ENCODE data around the gene MFRP.

MFRP gene

DNA sequence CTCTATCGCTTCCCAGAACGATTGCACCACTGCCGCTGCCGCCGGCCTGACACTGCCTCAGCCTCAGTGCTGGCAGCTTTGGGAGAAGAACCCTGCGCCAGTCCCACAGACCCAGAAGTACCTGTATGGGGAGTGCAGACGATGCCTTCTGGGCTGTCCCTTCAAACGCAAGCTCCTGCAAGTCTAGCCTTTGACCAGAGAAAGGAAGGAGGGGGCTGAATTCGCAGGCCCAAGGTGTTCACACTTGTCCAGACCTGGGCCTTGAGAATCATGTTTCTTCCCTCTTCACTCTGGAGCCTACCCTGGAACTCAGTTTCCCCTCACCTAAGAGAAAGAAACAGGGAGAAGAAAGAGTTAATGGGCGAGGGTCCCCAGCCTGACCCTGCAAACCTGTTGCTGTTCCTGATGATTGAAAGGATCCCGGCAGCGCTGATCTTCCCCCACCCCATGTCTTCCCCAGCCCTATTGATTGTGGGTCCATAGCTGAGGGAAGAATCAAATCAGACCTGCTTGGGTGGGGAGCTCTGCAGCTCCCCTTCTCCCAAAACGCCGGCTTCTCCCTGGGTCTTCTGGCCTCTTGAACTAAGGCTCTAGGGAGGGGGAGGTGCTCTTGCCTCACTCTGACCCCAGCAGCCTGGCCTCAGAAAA is 28.8 kb downstream of the MFRP start:
- no peaks in the 10 kb centered on the region for H3K36me3 ChIP-seq (ENCODE audit: insufficient read depth, low read depth, low read length)
- H3K27ac ChIP-seq (ENCODE audit: low read length): no peak overlapping the region
- H3K4me1 ChIP-seq (ENCODE audit: insufficient read depth, low read length): peaks cover 29% of the 10 kb centered on the region
- no peaks in the 10 kb centered on the region for H3K9me3 ChIP-seq (ENCODE audit: insufficient read depth, low read depth, low read length)
- H3K27me3 ChIP-seq (ENCODE audit: insufficient read depth, low read length): peaks cover 68% of the 10 kb centered on the region
- no peak overlapping the region for H3K9ac ChIP-seq (ENCODE audit: low read depth, low read length)
- H3K4me3 ChIP-seq (ENCODE audit: low read length): peak overlapping the region; percentile 58

DNA sequence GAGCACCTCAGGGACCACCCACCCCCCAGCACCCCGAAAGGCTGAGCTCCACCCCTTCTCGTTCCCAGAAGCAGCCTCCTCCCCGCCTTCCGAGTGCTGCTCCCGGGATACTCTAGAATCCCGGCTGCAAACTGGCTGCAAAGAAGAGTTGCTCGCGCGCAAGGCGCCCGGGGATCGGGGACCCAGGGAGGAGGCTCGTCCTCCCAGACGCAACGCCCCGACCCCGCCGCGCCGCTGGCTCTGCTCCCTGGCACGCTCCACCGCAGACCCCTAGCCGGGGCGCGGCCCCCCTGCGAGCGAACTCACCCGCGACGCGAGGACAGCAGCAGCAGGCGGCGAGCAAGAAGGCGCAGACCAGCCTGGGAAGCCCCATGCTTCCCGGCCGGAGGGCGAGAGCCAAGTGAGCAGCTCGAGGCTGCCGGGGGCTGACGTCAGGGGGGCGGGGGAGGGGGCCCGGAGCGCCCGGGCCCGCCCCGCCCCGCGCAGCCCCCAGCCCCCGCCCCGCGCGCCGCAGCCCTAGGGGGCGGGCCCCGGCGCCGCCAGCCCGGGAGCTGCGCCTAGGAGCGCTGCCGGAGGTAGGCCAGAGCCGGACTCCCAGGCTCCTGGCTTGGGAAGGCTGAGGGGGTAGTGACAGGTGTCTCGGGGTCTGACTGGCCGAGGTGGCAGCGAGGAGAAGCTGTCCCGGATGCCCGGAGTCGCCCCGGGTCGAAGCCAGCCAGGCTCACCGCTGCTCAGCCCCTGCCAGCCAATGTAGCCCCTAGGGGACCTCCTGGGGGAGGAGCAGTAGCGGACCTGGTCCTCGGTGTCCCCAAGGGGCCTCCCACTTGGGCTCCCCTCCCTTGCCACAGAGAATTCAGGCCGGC is 29.5 kb downstream of the MFRP start, which contains the start of gene MCAM:
TSS of gene MCAM (minus strand) at position 402 of the 863 bp plus-strand sequence. CDS start at position 373, 29 bp downstream.
- no peaks in the 10 kb centered on the region for H3K9me3 ChIP-seq (ENCODE audit: insufficient read depth, low read depth, low read length)
- H3K27me3 ChIP-seq (ENCODE audit: insufficient read depth, low read length): peaks cover 64% of the 10 kb centered on the region
- H3K27ac ChIP-seq (ENCODE audit: low read length): no peak within 1 kb of the TSS
- peak within 1 kb of the TSS; percentile 69 for H3K4me3 ChIP-seq (ENCODE audit: low read length)
- peaks cover 29% of the 10 kb centered on the region for H3K4me1 ChIP-seq (ENCODE audit: insufficient read depth, low read length)
- H3K9ac ChIP-seq (ENCODE audit: low read depth, low read length): peak within 1 kb of the TSS; percentile 41; the same call in 1 of the 2 replicates
- H3K36me3 ChIP-seq (ENCODE audit: insufficient read depth, low read depth, low read length): no peaks in the 10 kb centered on the region

DNA sequence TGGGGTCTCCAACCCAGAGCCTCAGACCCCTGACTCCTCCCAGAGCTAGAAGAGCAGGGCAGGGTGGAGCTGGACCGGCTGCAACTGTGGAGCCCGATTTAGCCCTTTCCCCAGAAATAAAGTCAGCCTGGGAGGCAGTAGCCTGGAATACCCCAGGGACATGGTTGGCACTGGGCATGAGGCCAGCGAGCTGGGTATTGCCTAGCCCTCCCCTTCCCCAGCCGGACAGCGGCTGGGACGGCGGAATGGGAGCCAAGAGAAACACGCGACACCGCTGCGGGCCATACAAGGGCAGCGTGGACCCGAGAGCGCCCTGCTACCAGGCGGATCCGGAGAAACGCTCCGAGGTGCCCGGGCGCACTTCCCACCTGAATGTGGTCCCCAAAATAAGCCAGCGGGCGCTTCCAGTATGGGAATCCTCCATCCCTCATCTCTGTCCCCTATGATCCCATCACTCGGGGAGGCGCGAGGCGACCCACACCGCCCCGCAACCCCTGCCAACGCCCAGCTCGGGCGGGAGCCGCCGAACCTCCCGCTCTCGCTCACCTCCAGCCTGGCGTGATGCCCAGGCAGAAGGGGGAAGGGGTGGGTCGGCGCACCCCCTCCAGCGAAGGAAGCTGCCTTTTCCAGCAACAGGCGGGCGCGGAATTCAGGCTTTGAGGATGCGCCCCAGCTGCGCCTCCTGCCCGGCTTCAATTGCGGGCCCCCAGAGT is 30.3 kb downstream of the MFRP start:
- H3K36me3 ChIP-seq (ENCODE audit: insufficient read depth, low read depth, low read length): no peaks in the 10 kb centered on the region
- no peaks in the 10 kb centered on the region for H3K9me3 ChIP-seq (ENCODE audit: insufficient read depth, low read depth, low read length)
- peak overlapping the region; percentile 41; the same call in 1 of the 2 replicates for H3K9ac ChIP-seq (ENCODE audit: low read depth, low read length)
- no peak overlapping the region for H3K27ac ChIP-seq (ENCODE audit: low read length)
- peak overlapping the region; percentile 69 for H3K4me3 ChIP-seq (ENCODE audit: low read length)
- H3K27me3 ChIP-seq (ENCODE audit: insufficient read depth, low read length): peaks cover 64% of the 10 kb centered on the region
- peaks cover 29% of the 10 kb centered on the region for H3K4me1 ChIP-seq (ENCODE audit: insufficient read depth, low read length)

DNA sequence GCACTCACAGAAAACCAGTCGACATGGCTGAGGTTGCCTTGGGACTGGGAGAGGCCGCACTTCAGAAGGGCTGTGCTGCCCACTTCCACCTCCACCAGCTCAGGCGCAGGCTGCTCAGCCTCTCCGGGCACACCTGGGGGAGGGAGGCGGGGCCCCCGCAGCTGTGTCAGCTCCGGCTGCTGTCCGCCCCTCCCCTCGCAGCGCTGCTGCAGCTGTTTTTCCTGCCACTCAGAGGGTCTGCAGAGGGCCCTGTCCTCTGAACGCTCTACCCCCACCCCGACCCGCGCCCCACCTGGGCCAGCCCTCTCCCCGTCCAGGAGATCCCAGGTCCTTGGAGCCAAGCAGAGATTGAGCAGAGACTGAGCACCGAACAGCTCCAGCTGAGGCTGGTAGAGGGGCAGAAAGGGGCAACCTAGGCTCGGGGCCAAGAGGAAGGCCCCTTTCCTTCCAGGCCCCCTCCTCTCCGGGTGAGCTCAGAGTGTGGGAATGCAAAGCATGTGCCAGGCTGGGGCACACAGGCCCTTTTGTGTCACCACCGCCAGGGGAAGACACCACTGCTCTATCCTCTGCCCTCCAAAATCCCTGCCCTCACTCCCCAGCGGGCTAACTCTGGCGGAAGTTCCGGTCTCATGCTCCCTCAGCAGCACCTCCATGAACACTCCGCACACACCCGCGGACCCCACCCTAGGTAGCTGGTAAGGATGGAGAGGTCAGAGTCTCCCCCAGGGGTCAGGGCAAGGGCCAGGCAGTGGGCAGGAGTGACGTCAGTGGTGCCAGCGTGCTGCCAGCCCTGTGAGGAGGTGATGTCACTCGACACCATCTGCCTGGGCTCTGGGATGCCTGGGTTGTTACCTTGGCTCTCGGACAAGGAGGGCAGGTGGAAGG is 31.1 kb downstream of the MFRP start:
- Histone ChIP-seq H3K36me3 (ENCODE audit: insufficient read depth, low read depth, low read length) (no peaks in the 10 kb centered on the region), H3K4me1 (ENCODE audit: insufficient read depth, low read length) (peaks cover 27% of the 10 kb centered on the region), H3K27me3 (ENCODE audit: insufficient read depth, low read length) (peaks cover 61% of the 10 kb centered on the region), H3K4me3 (ENCODE audit: low read length) (peak overlapping the region; percentile 69), H3K9me3 (ENCODE audit: insufficient read depth, low read depth, low read length) (no peaks in the 10 kb centered on the region), H3K9ac (ENCODE audit: low read depth, low read length) (peak overlapping the region; percentile 41; the same call in 1 of the 2 replicates), H3K27ac (ENCODE audit: low read length) (no peak overlapping the region)

DNA sequence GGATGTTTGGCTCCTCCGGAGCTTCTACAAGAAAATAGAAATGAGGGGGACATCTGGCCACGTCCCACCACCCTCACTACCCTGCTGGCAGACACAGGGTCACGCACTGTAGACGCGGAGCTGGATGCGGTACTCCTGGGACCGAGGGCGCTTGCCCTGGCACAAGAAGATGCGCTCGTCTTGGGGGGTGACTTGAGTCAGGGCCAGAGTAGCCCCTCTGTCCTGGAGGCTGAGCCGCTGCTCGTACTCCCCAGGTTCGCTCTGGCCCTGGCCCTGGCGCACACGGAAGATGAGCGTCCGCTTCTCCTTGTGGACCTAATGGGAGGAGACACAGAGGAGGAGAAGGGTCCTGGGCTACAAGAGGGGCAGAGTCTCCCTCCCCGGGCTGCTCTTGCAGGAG is 31.8 kb downstream of the MFRP start:
- Histone ChIP-seq H3K27ac (ENCODE audit: low read length) (no peak overlapping the region), H3K9me3 (ENCODE audit: insufficient read depth, low read depth, low read length) (no peaks in the 10 kb centered on the region), H3K4me3 (ENCODE audit: low read length) (peak overlapping the region; percentile 69), H3K4me1 (ENCODE audit: insufficient read depth, low read length) (peaks cover 23% of the 10 kb centered on the region), H3K27me3 (ENCODE audit: insufficient read depth, low read length) (peaks cover 56% of the 10 kb centered on the region), H3K36me3 (ENCODE audit: insufficient read depth, low read depth, low read length) (no peaks in the 10 kb centered on the region), H3K9ac (ENCODE audit: low read depth, low read length) (no peak overlapping the region)

DNA sequence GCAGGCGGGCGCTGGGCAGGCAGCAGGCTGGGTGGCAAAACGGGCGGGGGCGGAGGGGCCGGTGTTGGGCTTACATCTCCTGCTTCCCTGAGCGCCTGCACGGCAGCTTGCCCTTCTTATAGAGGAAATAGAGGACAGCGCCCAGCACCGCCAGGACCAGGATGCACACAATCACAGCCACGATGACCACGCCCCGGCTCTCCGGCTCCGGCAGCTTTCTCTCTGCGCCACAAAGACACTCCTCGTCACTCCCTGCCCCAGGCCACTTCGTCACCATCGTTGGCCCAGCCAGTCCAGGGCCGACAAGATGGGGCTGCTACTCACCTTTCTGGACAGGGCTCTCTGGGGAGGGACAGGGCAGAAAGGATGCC is 35.8 kb downstream of the MFRP start:
- Histone ChIP-seq H3K4me3 (ENCODE audit: low read length) (no peak overlapping the region), H3K36me3 (ENCODE audit: insufficient read depth, low read depth, low read length) (peaks cover 22% of the 10 kb centered on the region), H3K4me1 (ENCODE audit: insufficient read depth, low read length) (peaks cover 5% of the 10 kb centered on the region; the same call in 1 of the 2 replicates)

DNA sequence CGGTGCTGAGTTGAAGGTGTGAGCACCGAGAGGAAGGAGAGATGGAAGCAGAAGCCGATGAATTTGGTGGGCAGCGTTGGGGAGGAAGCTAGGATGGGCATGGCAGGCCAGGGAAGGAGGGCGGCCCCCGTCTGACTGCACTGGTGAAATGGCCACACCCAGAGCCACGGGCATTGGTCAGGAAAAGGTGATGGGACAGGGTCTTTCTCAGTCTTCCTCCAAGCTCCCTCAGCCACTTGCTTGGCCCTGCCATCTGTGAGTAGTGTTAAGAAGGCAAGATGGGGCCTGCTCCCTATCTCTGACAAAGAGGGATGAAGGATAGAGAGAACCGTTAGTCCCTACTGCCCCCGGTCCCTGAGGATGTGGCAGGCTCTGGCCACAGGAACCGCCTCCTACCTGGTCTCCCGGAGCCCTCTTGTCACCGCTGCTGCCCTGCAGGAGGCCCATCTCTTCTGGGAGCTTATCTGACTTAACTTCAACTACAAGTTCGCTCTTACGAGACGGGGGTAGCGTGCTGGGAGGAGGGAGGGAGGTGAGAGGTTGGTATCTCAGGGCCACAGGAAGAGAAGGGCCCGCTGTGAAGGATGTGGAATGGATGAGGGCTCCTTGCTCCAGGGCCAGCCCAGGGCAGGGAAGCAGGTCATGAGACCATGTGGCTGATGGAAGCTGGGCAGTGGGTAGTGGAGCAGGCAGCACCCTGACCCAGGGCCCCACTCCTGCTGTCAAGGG is 36.4 kb downstream of the MFRP start:
- H3K4me1 ChIP-seq (ENCODE audit: insufficient read depth, low read length): peaks cover 5% of the 10 kb centered on the region; the same call in 1 of the 2 replicates
- no peak overlapping the region for H3K27ac ChIP-seq (ENCODE audit: low read length)
- H3K4me3 ChIP-seq (ENCODE audit: low read length): no peak overlapping the region
- no peaks in the 10 kb centered on the region for H3K9me3 ChIP-seq (ENCODE audit: insufficient read depth, low read depth, low read length)
- H3K9ac ChIP-seq (ENCODE audit: low read depth, low read length): no peak overlapping the region
- peaks cover 11% of the 10 kb centered on the region for H3K27me3 ChIP-seq (ENCODE audit: insufficient read depth, low read length)
- H3K36me3 ChIP-seq (ENCODE audit: insufficient read depth, low read depth, low read length): peaks cover 28% of the 10 kb centered on the region

More for the DNA sequence above, 35.8 kb downstream of the MFRP start:
- Histone ChIP-seq H3K9me3 (ENCODE audit: insufficient read depth, low read depth, low read length) (no peaks in the 10 kb centered on the region), H3K9ac (ENCODE audit: low read depth, low read length) (no peak overlapping the region), H3K27me3 (ENCODE audit: insufficient read depth, low read length) (peaks cover 17% of the 10 kb centered on the region), H3K27ac (ENCODE audit: low read length) (no peak overlapping the region)

DNA sequence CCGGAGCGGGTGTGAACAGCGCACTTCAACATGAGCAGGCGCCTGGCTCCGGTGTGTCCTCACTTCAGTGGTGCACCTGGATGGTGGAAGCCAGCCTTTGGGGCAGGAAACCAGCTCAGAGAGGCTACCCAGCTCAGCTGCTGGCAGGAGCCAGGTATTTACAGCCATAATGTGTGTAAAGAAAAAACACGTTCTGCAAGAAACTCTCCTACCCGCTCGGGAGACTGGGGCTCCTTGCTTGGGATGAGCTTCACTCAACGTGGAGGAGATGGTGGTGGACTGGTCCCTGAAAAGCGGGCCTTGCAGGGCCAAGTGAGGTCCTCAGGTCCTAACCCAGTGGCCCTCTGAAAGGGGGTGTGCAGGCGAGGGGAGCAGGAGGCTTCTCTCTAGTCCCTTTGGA is 37.1 kb downstream of the MFRP start:
- H3K36me3 ChIP-seq (ENCODE audit: insufficient read depth, low read depth, low read length): peaks cover 35% of the 10 kb centered on the region
- peaks cover 4% of the 10 kb centered on the region; the same call in 1 of the 2 replicates for H3K27me3 ChIP-seq (ENCODE audit: insufficient read depth, low read length)
- H3K4me3 ChIP-seq (ENCODE audit: low read length): no peak overlapping the region
- no peaks in the 10 kb centered on the region for H3K9me3 ChIP-seq (ENCODE audit: insufficient read depth, low read depth, low read length)
- H3K9ac ChIP-seq (ENCODE audit: low read depth, low read length): no peak overlapping the region
- H3K4me1 ChIP-seq (ENCODE audit: insufficient read depth, low read length): peaks cover 5% of the 10 kb centered on the region; the same call in 1 of the 2 replicates
- H3K27ac ChIP-seq (ENCODE audit: low read length): no peak overlapping the region

DNA sequence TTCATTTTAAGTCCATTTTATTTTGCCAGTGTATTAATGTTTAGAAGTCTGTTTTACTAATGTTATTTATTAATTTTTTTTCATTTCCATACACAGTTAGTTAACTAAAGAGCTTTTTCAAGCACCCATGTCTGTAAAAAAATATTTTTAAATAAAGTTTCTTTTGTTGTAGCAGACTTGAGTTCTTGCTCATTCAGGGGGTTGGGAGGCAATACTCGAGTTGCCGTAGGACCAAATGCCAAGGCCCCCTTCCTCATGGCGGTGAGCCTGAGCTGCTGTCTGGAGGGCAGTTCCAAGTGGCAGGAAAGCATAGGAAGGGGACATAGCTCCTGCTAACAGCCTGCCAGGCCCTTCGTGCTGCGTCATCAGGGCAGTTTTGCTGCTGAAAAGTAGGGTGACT is 38.5 kb downstream of the MFRP start:
- Histone ChIP-seq H3K4me1 (ENCODE audit: insufficient read depth, low read length) (peaks cover 5% of the 10 kb centered on the region; the same call in 1 of the 2 replicates), H3K36me3 (ENCODE audit: insufficient read depth, low read depth, low read length) (peaks cover 49% of the 10 kb centered on the region), H3K27me3 (ENCODE audit: insufficient read depth, low read length) (no peaks in the 10 kb centered on the region), H3K9ac (ENCODE audit: low read depth, low read length) (no peak overlapping the region), H3K27ac (ENCODE audit: low read length) (no peak overlapping the region), H3K4me3 (ENCODE audit: low read length) (no peak overlapping the region), H3K9me3 (ENCODE audit: insufficient read depth, low read depth, low read length) (no peaks in the 10 kb centered on the region)

DNA sequence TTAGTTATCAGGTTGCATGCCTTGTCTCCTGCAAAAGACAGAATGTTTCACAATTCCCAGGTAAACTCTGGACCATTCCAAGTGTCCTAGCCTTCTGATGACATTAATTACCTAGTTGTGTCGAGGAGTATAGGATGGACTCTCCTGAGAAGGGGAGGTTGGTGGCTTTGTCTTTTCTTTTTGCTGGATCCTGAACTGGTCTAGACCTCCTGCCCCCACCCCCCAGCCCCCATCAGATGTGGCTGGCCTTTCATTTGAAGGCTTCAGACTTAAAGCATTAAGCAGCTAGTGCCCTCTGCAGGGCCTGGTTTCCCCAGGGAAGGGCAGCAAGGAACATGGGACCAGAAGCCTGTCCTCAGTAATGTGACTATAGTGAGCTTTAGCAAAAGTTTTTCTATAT is 39.3 kb downstream of the MFRP start:
- Histone ChIP-seq H3K9ac (ENCODE audit: low read depth, low read length) (no peak overlapping the region), H3K4me1 (ENCODE audit: insufficient read depth, low read length) (peaks cover 5% of the 10 kb centered on the region; the same call in 1 of the 2 replicates), H3K4me3 (ENCODE audit: low read length) (no peak overlapping the region), H3K27ac (ENCODE audit: low read length) (no peak overlapping the region), H3K9me3 (ENCODE audit: insufficient read depth, low read depth, low read length) (no peaks in the 10 kb centered on the region), H3K36me3 (ENCODE audit: insufficient read depth, low read depth, low read length) (peaks cover 57% of the 10 kb centered on the region), H3K27me3 (ENCODE audit: insufficient read depth, low read length) (no peaks in the 10 kb centered on the region)

Data from iPS-20b (cell line).